Stimulated activated CD8-positive, alpha-beta memory T cell treated with anti-CD3 and anti-CD28 coated beads, Interleukin-12 subunit alpha, Interleukin-12 subunit beta, amount 100 ng/mL, for 24 hours (primary cell): Measurements from ENCODE around the gene PPDPF.
A peak's percentile ranks its signal among the peaks of the same experiment; 100 is the strongest.
"Not testable (repeated sequence)": the region's sequence is repeated elsewhere in the genome, so short reads cannot be mapped to it uniquely, and the experiment has no call there.

ENCODE experiments used
- DNase-seq: peaks from one replicate; pipeline ENCODE4 v3.0.0-alpha.2; 2020; ENCODE audit errors: extremely low read depth

The PPDPF gene

GRCh38 chr20:63551068-63551467, 30.5 kb downstream of the PPDPF start:
- DNase-seq, result no peak

- no peak for DNase-seq
Observed at GRCh38 chr20:63552481-63553249, 32.1 kb downstream of the PPDPF start.

- DNase-seq, result peak; percentile 58
Observed at GRCh38 chr20:63553251-63553932, 32.8 kb downstream of the PPDPF start.

- DNase-seq, result no peak
Observed at GRCh38 chr20:63553933-63554290, 33.3 kb downstream of the PPDPF start, which contains the start of gene FNDC11. TSS of gene FNDC11 (plus strand) at chr20:63554159. CDS start at chr20:63555664, 1,505 bp downstream.

GRCh38 chr20:63554361-63555278, 34.1 kb downstream of the PPDPF start:
- no peak for DNase-seq

- no peak for DNase-seq
Observed at GRCh38 chr20:63555661-63556381, 35.3 kb downstream of the PPDPF start.

GRCh38 chr20:63556873-63557478, 36.4 kb downstream of the PPDPF start:
- DNase-seq, result no peak

- no peak for DNase-seq
Observed at GRCh38 chr20:63557481-63557891, 36.9 kb downstream of the PPDPF start.

GRCh38 chr20:63558804-63559484, 38.4 kb downstream of the PPDPF start:
- DNase-seq, result no peak

GRCh38 chr20:63559485-63560332, 39.1 kb downstream of the PPDPF start:
- DNase-seq, result not testable (repeated sequence)

GRCh38 chr20:63560333-63560805, 39.8 kb downstream of the PPDPF start:
- DNase-seq, result no peak

GRCh38 chr20:63560856-63561609, 40.5 kb downstream of the PPDPF start:
- no peak for DNase-seq

GRCh38 chr20:63561624-63562396, 41.2 kb downstream of the PPDPF start:
- DNase-seq, result no peak

- DNase-seq, result no peak
Observed at GRCh38 chr20:63562461-63563224, 42.1 kb downstream of the PPDPF start.

- no peak for DNase-seq
Observed at GRCh38 chr20:63563225-63563935, 42.8 kb downstream of the PPDPF start.

GRCh38 chr20:63564036-63564810, 43.7 kb downstream of the PPDPF start:
- DNase-seq, result no peak
